GM18507 (cell line): ENCODE data around the gene MMP26.
A peak's percentile ranks its signal among the peaks of the same experiment; 100 is the strongest.

Experiments used
- DNase-seq: peaks from one replicate; pipeline ENCODE4 v3.0.0; 2011; ENCODE audit warnings: low read depth; ENCODE audit not compliant: insufficient read length; ENCODE audit errors: extremely low spot score
- FAIRE-seq: peaks from 2 replicates; lab custom pipeline; 2011; peaks lifted over from hg19 to GRCh38; lab: Jason Lieb, UNC

The MMP26 gene

DNA sequence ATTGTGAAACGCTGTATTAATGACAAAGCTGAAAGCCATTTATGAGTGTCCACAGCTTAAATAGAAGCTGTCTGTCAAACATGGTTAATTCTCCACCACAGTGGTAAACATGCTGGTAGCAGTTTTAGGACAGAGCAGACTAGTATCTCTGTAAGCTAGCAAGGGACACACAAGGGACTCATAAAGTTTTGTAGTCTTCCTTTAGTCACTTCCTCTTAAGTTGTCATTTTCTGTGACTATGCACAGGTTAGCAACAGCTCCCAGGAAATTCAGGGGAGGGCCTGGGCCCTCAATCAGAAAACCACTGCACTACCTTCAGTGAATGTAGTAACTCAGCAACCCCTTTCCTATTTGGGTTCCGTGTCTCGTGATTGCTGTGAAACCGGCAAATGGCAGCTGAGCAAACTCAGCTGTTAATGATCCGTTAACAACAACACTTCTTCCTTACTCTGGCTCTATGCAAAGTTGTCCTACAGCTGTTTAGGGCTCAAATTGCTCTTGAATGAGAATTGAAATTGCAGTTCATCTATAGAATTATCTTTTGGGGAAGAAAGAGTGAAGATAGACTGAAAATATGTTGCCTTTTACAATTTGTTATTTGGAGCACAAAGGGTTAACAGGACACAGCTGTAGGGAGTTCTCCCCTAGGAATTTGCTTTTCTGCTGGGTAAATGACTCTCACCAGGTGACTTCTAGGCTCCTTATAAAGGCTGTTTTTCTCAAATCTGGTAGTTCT lies at the start of gene MMP26:
Gene MMP26 (plus strand): TSS at position 731 of the 736 bp plus-strand sequence.
- peak; percentile 65 for FAIRE-seq
- DNase-seq: no peak

DNA sequence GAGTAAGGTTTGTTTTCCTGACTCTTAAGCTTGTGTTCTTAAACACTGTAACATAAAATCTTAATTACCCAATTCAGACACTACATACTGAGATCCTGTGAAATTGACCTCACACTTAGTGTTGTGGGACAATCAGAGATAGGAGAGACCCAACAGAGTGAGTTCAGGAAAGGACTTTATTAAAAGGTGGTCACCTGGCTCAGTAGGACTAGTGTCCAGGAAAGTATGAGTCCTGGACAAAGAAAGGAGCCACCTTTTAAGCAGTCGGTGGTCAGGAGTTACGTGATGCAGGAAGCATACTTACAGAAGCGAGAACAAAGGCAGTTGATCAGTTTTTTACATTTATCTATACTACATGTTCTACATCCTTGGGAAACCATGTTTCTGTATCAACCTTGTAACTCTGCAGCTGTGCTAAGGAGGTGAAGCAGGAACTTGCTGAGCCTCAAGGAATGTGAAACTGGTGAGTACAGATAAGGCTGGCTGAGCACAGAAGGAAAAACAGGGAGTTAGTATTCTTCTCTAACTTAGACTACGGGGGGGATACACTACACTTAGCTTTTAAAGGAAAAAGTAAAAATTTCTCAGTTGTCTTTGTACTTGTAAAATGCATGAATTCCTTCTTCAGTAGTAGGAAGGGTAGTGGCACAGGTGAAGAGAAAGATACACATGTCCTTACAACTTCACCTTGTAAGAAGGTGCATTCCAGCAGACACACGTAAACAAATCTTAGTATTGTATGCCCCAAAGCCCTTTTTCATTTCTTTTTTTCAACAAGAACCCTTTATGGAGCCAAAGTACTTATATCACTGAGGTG lies 45.7 kb upstream of the MMP26 start:
- DNase-seq: no peak

GRCh38 chr11:4662876-4663275 lies 41.7 kb upstream of the MMP26 start:
- no peak for DNase-seq
- no peak for FAIRE-seq

More for the DNA sequence above, 45.7 kb upstream of the MMP26 start:
- FAIRE-seq: no peak

GRCh38 chr11:4664183-4664582 lies 40.4 kb upstream of the MMP26 start:
- DNase-seq: no peak
- no peak for FAIRE-seq

DNA sequence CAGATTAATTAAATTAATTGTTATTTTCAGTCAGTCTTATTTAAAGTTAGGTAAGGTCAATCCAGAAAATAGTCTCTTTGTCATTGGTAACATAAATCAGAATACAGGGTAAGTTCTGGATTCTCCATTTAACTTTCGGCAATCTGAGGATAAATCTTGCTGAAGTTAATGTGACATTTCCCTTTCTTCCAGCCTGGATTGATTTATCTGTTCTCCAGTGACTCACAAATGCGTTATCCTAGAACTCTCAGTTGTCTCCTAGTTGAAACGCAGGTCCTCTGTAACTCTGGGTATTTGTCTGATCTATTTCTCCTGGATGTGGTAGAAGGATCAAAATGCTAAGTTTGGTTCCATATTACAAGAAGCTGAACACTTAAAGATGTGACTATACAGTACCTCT lies 39.8 kb upstream of the MMP26 start:
- no peak for DNase-seq

DNA sequence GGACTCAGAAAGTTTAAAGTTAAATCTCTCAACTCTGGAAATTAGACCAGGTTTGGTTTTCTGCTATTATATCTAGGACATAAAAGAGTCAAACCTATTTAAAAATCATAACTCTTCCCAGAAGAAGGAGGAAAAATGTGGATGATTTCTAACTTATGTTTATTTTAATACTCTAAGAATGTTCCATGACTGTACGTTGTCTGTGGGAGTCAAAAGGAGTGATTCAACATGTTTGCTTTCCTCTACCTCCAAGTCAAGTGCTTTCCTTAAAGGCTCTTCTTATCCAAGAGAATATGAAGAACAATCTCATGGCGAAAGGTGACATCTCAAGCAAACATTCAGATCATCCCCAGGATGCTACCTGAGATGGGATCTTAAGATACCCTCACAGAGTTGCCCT lies 39.2 kb upstream of the MMP26 start:
- FAIRE-seq (no peak), DNase-seq (no peak)

More for the DNA sequence above, 39.8 kb upstream of the MMP26 start:
- FAIRE-seq: no peak

DNA sequence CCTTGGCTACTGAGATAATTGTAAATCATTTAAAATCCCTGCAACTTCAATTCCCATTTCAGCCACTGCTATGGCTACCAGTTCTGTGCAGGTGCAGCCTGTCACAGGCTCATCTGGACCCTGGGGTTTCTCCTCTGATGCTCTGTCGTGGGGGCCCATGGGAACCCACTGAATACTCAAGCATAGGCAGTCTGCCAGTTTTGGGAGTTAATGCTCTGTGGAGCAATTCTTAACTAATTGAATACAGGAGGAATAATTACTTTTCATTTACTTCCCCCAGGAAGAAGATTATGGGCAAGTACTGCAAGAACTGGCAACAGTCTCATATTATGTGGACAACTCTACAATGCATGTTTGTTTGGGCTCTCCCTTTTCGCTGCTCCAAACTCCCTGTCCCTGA lies 32.8 kb upstream of the MMP26 start:
- FAIRE-seq (no peak), DNase-seq (no peak)

DNA sequence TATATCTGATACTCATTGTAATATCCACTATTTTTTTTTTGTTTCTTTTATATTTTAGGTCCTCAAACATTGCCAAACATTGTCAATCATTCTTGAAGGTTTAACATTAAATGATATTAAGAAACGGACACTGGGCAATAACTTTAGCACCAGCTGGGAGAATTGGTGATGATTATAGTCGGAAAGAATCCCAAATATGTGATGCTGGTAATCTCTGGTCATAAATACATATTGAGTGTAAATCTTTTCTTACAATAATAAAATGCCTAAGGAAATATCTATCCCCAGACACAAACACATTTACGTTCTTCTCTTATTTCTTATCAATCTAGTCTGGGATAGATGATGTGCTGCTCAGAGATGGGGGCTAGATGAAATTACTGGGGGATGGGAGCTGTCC lies 32.1 kb upstream of the MMP26 start:
- no peak for DNase-seq
- FAIRE-seq: no peak

- DNase-seq (no peak), FAIRE-seq (no peak)
These were observed 30.8 kb upstream of the MMP26 start for GRCh38 chr11:4673781-4674180.

DNA sequence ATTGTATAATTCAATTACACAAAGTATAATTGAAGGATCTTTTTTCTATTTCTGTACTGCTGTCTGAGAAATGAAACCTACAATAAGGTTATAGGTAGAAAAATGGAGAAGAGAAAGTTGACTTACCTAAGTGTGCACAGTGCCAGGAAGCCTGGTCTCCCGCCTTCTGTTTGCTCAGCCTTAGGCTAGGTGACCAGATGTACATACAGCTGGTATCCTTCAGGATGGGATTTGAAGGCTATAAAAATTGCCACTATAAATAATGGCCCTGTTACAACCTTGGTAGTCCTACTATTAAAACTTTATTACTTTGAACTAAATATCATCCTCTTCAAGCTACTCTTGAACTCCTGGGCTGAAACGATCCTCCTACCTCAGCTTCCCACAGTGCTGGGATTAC lies 26.6 kb upstream of the MMP26 start:
- DNase-seq (no peak), FAIRE-seq (no peak)

GRCh38 chr11:4680341-4680740 lies 24.2 kb upstream of the MMP26 start:
- FAIRE-seq: no peak

GRCh38 chr11:4682623-4683419 lies 21.8 kb upstream of the MMP26 start:
- no peak for DNase-seq
- no peak for FAIRE-seq

More at GRCh38 chr11:4680341-4680740, 24.2 kb upstream of the MMP26 start:
- DNase-seq: no peak

DNA sequence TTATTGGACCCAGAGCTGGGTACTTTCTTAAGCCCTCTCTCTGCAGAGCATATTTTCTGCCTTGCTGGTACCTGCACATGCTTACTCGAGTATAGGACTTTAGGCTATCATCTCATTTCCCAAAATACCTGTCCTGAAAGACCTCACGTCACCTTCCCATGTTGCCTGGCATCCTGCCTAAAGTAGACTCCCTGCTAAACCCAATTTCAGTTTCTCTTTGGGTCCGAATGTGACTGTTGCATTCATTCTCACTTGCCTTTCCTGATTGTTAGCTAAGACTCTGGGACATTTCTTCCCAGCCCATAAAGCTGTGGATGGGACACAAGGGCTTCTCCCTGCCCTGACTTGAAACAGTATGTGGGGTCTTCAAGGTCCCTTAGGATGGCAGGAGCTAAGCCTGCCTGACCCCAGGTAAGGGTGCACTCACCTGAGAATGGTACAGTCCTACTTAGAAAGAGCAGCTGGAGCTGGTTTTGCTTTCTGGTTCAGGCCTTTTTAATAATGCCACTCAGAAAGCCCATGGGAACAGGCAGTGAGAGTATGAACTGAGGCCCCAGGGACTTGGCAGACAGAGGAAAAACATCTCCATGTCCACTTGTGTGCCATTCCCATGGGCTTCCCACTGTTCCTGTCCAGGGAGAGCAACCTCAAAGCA lies 19.8 kb upstream of the MMP26 start:
- no peak for FAIRE-seq
- DNase-seq: no peak

DNA sequence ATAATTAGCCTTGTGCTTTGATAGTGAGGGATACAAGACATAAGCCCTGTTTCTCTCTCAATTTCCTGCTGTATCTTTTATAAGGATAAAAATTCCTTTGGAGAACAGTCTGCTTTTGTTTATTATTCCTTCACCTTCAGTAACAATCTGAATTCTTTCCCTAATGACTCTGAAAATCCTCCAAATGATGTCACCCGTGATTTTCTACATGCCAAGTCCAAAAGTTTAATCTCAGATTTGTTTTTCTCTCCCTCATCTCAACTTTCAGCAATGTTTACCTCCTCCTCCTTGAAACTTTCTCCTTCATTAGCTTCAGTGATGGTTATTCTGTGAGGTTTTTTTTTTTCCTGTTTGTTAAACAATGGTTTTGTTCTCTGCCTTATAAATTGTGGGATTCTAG lies 9.1 kb upstream of the MMP26 start:
- DNase-seq (no peak), FAIRE-seq (no peak)

- FAIRE-seq: no peak
- DNase-seq: no peak
These were observed 7.0 kb upstream of the MMP26 start, which contains the start of gene OR51E2 for GRCh38 chr11:4697585-4697984. Gene OR51E2 (minus strand): TSS chr11:4697853. CDS start chr11:4682711, 15,142 bp downstream.

DNA sequence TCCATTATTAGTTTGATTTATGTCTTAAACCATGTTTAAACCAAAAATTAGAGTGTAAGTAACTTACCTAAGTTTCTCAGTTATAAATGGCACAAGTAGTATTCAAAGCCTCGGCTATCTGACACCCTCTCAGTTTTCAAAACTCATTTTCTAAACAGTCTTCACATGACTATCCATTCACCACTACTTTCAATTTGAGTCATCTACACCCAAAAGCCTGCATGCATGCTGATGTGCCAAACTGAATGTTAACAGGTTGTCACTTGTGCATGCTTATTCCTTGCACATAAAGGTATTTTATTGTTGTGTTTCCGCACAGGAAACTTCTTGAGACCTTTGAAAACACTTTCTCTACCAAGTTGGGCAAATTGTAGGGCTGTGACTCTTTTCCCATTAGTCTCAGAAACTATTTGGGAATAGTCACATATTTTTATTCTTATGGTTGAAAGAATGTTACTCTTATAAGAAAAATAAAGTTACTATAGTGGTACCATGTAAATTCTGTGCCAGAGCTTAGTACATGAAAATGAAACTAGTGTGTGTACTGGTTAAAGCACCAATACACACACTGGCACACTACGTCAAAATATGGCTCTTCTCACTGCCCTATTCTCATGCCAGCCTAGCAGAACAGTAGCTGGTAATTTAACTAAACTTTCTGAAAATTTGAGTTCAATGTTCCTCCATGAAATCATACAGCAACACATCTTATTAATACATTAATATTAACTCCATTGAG lies 4.7 kb upstream of the MMP26 start:
- DNase-seq: no peak
- FAIRE-seq: peak; percentile 39

DNA sequence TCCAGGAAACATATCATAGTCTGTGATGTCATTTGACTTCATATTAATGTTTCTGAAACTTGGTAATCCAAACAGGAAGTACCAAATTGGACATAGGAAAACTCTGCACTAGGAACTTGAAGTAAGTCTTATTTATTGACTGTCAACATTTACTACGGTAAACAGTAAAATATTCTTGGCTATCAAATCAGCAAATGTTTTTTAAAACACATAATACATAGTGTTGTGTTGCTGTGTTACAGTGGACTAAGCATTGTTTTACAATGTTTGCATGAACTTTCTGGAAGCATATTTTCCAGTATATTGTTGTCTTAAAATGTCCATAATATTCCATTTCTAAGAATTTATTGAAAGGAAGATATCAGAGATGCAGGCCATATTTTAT lies 4.2 kb upstream of the MMP26 start:
- DNase-seq (no peak), FAIRE-seq (no peak)

- no peak for DNase-seq
- no peak for FAIRE-seq
These were observed 278 bp downstream of the MMP26 start for GRCh38 chr11:4704790-4705334.

- no peak for FAIRE-seq
- DNase-seq: no peak
These were observed 8.7 kb downstream of the MMP26 start for GRCh38 chr11:4713241-4713640.
